GM04503 (cell line): ENCODE results near the gene TUBA4B.
"Not testable (repeated sequence)": the region's sequence is repeated elsewhere in the genome, so short reads cannot be mapped to it uniquely, and the experiment has no call there.

Experiments used
- DNase-seq: peaks from one replicate; pipeline ENCODE4 v3.0.0-alpha.2; 2012; ENCODE audit warnings: low read depth

The TUBA4B gene

GRCh38 chr2:219291910-219292490, 39.0 kb downstream of the TUBA4B start:
- no peak for DNase-seq

GRCh38 chr2:219292616-219293015, 39.6 kb downstream of the TUBA4B start:
- DNase-seq = no peak

- DNase-seq = no peak
Measured at GRCh38 chr2:219293736-219294231, 40.7 kb downstream of the TUBA4B start.

- no peak for DNase-seq
Measured at GRCh38 chr2:219294356-219295351, 41.6 kb downstream of the TUBA4B start.

GRCh38 chr2:219296142-219296541, 43.1 kb downstream of the TUBA4B start:
- no peak for DNase-seq

- DNase-seq = no peak
Measured at GRCh38 chr2:219296631-219297391, 43.8 kb downstream of the TUBA4B start.

- no peak for DNase-seq
Measured at GRCh38 chr2:219297766-219298456, 44.9 kb downstream of the TUBA4B start.

GRCh38 chr2:219298759-219299371, 45.8 kb downstream of the TUBA4B start:
- DNase-seq = no peak

- DNase-seq = no peak
Measured at GRCh38 chr2:219299372-219299760, 46.3 kb downstream of the TUBA4B start.

GRCh38 chr2:219300022-219300421, 47.0 kb downstream of the TUBA4B start:
- no peak for DNase-seq

GRCh38 chr2:219302412-219302968, 49.4 kb downstream of the TUBA4B start:
- DNase-seq = no peak

- no peak for DNase-seq
Measured at GRCh38 chr2:219304223-219304622, 51.2 kb downstream of the TUBA4B start.

GRCh38 chr2:219306047-219306446, 53.0 kb downstream of the TUBA4B start:
- no peak for DNase-seq

- no peak for DNase-seq
Measured at GRCh38 chr2:219308142-219309101, 55.4 kb downstream of the TUBA4B start.

GRCh38 chr2:219309278-219309677, 56.2 kb downstream of the TUBA4B start, which contains the start of gene PTPRN:
Gene PTPRN, minus strand, starts transcription at chr2:219309401. Its CDS starts 69 bp downstream, at chr2:219309332.
- no peak for DNase-seq

GRCh38 chr2:219312683-219313263, 59.7 kb downstream of the TUBA4B start:
- DNase-seq = not testable (repeated sequence)

GRCh38 chr2:219314804-219315468, 61.9 kb downstream of the TUBA4B start:
- no peak for DNase-seq
